ENCODE results near the gene PRKCZ.

- TF ChIP-seq POLR2A (IDR thresholded peaks at IDR 0.05) (no peak), CTCF (IDR thresholded peaks at IDR 0.05) (no peak), POLR2AphosphoS5 (IDR thresholded peaks at IDR 0.05) (no peak)
Measured at GRCh38 chr1:2151911-2152310, 101.7 kb downstream of the PRKCZ start.
